Esophagus (tissue), 2 donors: Measurements from ENCODE around the gene PRR16. TPM values are rescaled to one million over a fixed set of nuclear protein-coding genes. Genes with fewer than 3 reads are reported as not detected.
"Not testable (repeated sequence)": the region's sequence is repeated elsewhere in the genome, so short reads cannot be mapped to it uniquely, and the experiment has no call there.

Experiments
- H3K27ac ChIP-seq, 2 donors: one replicate each; pipeline ENCODE4 v1.5.1; 2013; ENCODE audit warnings: low read depth in 2 of 2, mild to moderate bottlenecking in 2 of 2, inconsistent platforms in 1 of 2, low read length in 1 of 2, moderate library complexity in 1 of 2
- H3K27me3 ChIP-seq, 2 donors: one replicate each; pipeline ENCODE4 v1.6.1; 2013; ENCODE audit warnings: low read length in 2 of 2, control low read depth in 1 of 2, mild to moderate bottlenecking in 1 of 2; ENCODE audit not compliant: insufficient read depth in 2 of 2, control insufficient read depth in 1 of 2
- H3K36me3 ChIP-seq, 2 donors: one replicate each; pipeline ENCODE4 v1.6.1; 2013; ENCODE audit warnings: low read length in 1 of 2; ENCODE audit not compliant: control insufficient read depth in 2 of 2, insufficient read depth in 2 of 2
- H3K4me1 ChIP-seq, 2 donors: one replicate each; pipeline ENCODE4 v1.6.1; 2013; ENCODE audit warnings: low read length in 1 of 2; ENCODE audit not compliant: control insufficient read depth in 2 of 2, insufficient read depth in 2 of 2
- H3K4me3 ChIP-seq, 2 donors: one replicate each; pipeline ENCODE4 v1.5.1; 2013; ENCODE audit warnings: low read length in 2 of 2, mild to moderate bottlenecking in 2 of 2, low read depth in 1 of 2, moderate library complexity in 1 of 2
- H3K9me3 ChIP-seq, 2 donors: one replicate each; pipeline ENCODE4 v1.6.1; 2013; ENCODE audit warnings: mild to moderate bottlenecking in 2 of 2, low read depth in 1 of 2, low read length in 1 of 2, moderate library complexity in 1 of 2; ENCODE audit not compliant: control insufficient read depth in 2 of 2, insufficient read depth in 1 of 2
- WGBS, 2 donors: extraction: QIAGEN DNeasy Blood & Tissue Kit; methylation state at CpG; one replicate each; pipeline ENCODE4 v1.1.7; 2013; 5-methylcytosine and 5-hydroxymethylcytosine counted together
- polyA plus RNA-seq, 2 donors: library from polyadenylated mRNA; stranded (reverse); fragments of 200-250 nt; gene quantifications; one replicate each; pipeline ENCODE4 v1.2.3, GENCODE V29; 2013
- donor health status: healthy with polysubstance abuse.
- donor health status: Bipolar disorder and iron deficiency.

Gene PRR16
- under 1 TPM; 0.35 to 0.38 TPM for polyA plus RNA-seq

DNA sequence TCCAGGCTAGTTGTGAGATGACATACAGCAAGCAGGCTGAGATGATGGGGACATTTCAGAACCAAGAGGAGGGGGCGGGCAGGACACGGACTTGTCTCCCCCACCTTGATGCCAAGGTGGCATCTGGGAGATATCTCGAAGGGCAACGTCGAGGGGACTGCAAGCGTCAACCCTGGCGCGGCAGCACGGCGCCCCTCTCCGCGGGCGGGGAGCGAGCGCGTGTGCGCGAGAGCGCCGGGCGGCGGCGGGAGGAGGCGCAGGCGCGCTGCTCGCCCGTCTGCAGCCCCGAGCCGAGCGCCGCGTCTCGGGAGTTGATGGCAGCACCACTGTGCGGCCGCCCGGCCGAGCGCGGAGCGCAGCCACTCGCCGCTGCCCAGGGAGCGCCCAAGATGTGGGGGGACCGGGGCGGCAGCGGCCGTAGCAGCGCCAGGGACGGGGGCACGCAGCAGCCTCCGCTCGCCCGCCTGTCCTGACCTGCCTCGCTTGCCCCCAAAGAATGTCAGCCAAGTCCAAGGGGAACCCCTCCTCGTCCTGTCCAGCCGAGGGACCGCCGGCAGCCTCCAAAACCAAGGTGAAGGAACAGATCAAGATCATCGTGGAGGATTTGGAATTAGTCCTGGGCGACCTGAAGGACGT lies at the start of gene PRR16:
TSS of gene PRR16 (plus strand) at position 310 of the 636 bp plus-strand sequence.
- Histone ChIP-seq H3K27me3 (no peaks in the 10 kb centered on the region), H3K4me3 (peak within 1 kb of the TSS; percentile 46 to 52), H3K27ac (peak within 1 kb of the TSS in 1 of 2 donors; percentile 59), H3K9me3 (no peaks in the 10 kb centered on the region), H3K4me1 (peaks cover 4 to 13% of the 10 kb centered on the region in 2 donors), H3K36me3 (no peaks in the 10 kb centered on the region)
- WGBS, 2 donors, result 1 to 2% methylated on average over 34 to 62 of the region's 62 CpGs

DNA sequence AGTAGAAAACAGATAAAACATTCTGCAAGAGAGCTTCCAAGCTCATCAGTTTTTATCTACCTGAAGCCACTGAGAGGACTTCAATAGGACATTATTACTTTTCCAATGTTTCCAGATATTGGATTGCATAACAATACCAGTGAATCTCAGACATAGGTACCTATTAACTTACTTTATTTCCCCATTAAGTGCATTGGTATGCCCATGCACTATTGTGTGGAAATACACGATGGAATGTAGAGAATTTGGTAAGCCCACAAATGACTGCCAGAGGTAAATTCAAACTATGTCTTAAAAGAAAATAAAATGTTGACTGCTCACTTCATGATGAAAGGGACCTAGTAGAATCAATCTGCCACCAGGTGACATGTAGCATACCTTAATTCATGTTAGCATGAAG lies 48.1 kb upstream of the PRR16 start:
- Histone ChIP-seq H3K27me3 (no peaks in the 10 kb centered on the region), H3K9me3 (no peaks in the 10 kb centered on the region), H3K4me3 (no peak overlapping the region), H3K36me3 (no peaks in the 10 kb centered on the region), H3K27ac (no peak overlapping the region), H3K4me1 (no peaks in the 10 kb centered on the region)
- WGBS, 2 donors, result 81 to 84% methylated on average over 1 of the region's 1 CpG

DNA sequence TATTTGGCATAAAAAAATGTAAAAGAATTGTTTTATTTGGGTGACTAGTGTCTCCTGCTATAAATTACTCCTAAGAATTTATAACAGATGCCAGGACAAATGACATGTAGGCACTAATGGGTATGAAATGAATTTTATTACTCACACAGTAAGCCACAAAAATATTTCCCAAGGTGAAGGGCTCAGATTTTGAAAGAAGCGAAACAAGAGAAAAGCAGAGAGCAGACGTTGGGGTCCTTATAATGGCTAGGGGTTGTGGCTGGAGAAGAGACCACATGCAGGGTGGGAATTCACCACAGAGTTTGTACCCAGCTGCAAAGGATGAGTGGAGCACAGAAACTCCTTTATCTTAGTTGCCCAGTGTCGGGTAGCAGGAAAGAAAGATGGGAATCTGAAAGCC lies 45.0 kb upstream of the PRR16 start:
- Histone ChIP-seq H3K4me1 (no peaks in the 10 kb centered on the region), H3K4me3 (no peak overlapping the region), H3K27ac (no peak overlapping the region), H3K27me3 (no peaks in the 10 kb centered on the region), H3K36me3 (no peaks in the 10 kb centered on the region), H3K9me3 (no peaks in the 10 kb centered on the region)
- WGBS, 2 donors, result 69 to 76% methylated on average over 3 of the region's 3 CpGs

DNA sequence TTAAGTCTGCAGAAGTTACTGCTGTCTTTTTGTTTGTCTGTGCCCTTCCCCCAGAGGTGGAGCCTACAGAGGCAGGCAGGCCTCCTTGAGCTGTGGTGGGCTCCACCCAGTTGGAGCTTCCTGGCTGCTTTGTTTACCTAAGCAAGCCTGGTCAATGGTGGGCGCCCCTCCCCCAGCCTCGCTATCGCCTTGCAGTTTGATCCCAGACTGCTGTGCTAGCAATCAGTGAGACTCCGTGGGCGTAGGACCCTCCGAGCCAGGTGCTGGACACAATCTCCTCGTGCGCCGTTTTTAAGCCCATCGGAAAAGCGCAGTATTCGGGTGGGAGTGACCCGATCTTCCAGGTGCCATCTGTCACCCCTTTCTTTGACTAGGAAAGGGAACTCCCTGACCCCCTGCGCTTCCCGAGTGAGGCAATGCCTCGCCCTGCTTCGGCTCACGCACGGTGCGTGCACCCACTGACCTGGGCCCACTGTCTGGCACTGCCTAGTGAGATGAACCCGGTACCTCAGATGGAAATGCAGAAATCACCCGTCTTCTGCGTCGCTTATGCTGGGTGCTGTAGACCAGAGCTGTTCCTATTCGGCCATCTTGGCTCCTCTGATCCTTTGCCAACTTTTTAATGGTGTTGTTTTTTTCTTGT lies 37.3 kb upstream of the PRR16 start:
- 91 to 95% methylated on average over 25 of the region's 25 CpGs for WGBS, 2 donors
- H3K36me3 ChIP-seq, H3K27me3 ChIP-seq, H3K27ac ChIP-seq, H3K4me1 ChIP-seq, H3K4me3 ChIP-seq, H3K9me3 ChIP-seq: not testable (repeated sequence)

DNA sequence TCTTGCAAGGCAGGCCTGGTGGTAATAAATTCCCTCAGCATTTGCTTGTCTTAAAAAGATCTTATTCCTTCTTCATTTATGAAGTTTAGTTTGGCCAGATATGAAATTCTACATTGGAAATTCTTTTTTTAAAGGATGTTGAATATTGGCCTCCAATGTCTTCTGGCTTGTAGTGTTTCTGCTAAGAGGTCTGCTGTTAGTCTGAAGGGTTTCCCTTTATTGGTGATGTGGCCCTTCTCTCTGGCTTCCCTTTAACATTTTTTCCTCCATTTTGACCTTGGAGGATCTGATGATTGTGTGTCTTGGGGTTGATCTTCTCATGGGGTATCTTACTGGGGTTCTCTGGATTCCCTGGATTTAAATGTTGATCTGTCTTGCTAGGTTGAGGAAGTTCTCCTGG lies 33.5 kb upstream of the PRR16 start:
- Histone ChIP-seq H3K4me1 (no peaks in the 10 kb centered on the region), H3K27me3 (no peaks in the 10 kb centered on the region), H3K9me3 (peaks cover 0 to 3% of the 10 kb centered on the region in 2 donors), H3K36me3 (no peaks in the 10 kb centered on the region), H3K4me3 (no peak overlapping the region), H3K27ac (no peak overlapping the region)

DNA sequence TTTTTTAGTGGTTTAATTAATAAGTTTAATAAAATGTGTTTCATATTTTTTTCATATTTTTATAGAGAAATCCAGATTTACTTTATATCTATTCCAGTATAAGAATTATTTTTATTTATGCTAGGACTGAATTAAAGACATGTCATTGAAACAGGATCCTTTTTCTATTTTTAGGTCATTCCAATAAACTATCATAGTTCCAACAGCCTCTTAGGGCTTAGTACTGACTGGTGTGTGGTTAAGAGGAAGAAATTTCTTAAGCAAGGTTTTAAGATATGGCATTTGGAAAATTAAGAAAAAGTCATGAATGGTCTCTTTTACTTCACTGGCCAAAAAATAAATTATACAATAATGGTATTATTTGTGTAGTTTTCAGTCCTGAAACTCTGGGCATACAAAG lies 31.2 kb upstream of the PRR16 start:
- H3K27ac ChIP-seq, result no peak overlapping the region
- no peak overlapping the region for H3K4me3 ChIP-seq

DNA sequence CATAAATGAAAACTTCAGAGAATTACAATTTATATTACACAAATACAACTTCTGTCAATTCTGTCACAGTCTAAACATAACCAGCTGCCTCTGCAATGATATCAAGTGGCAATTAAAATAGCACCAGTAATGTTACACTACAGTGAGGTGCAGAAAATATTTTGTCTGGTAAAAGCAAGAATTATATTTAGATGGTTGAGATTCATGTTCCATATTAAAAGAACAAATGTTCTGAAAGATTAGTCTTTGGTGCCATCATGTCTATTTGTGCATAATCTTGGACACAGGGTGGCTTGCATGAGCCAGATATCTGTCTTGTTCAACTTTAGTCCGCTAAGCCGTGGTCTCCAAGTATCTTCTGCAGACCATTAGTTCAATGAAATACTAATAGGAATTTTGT lies 29.0 kb upstream of the PRR16 start:
- no peak overlapping the region for H3K4me3 ChIP-seq
- no peak overlapping the region for H3K27ac ChIP-seq
- H3K27me3 ChIP-seq, result no peaks in the 10 kb centered on the region
- no peaks in the 10 kb centered on the region for H3K4me1 ChIP-seq
- peaks cover 0 to 3% of the 10 kb centered on the region in 2 donors for H3K9me3 ChIP-seq
- H3K36me3 ChIP-seq, result no peaks in the 10 kb centered on the region
- WGBS, 2 donors, result 73 to 76% methylated on average over 2 of the region's 2 CpGs

More for the DNA sequence above, 31.2 kb upstream of the PRR16 start:
- Histone ChIP-seq H3K9me3 (peaks cover 0 to 3% of the 10 kb centered on the region in 2 donors), H3K36me3 (no peaks in the 10 kb centered on the region), H3K4me1 (no peaks in the 10 kb centered on the region), H3K27me3 (no peaks in the 10 kb centered on the region)

DNA sequence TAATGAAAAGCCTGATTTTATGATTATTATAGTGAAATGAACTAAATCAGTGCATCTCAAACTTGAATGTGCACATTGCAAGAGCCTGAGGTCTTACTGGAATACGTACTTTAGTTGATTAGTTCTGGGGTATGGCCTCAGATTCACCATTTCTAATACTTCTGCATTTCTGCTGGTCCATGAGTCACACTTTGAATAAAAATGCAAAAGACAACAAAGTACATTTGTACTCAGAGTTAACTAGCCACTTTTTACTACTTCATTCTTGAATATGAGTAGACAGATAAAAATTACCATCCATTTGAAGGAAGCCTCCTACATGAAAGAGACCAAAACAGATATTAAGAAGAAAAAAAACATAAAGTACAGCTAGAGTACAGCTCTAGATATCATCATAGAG lies 27.1 kb upstream of the PRR16 start:
- H3K27me3 ChIP-seq, result no peaks in the 10 kb centered on the region
- 79 to 85% methylated on average over 1 of the region's 1 CpG for WGBS, 2 donors
- H3K36me3 ChIP-seq, result no peaks in the 10 kb centered on the region
- H3K4me3 ChIP-seq, result no peak overlapping the region
- no peaks in the 10 kb centered on the region for H3K9me3 ChIP-seq
- H3K4me1 ChIP-seq, result no peaks in the 10 kb centered on the region
- no peak overlapping the region for H3K27ac ChIP-seq

DNA sequence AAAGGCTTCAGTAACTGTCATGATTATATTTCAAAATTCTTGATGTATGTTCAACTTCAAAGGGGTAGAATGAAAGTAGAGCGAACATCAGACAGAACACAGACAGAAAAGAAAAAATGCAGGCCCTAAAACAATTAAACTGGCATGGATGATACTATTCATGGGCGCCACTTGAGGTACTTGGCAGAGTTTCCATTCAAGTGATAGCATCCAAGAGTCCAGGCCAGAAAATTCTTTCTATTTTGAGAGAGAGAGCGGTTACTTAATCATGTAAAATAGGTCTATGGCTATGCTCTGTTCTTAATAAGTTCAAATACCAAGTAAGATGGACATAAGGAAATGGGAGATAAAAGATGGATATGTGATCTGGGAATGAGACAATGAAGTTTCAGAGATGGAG lies 21.4 kb upstream of the PRR16 start:
- Histone ChIP-seq H3K27me3 (no peaks in the 10 kb centered on the region), H3K36me3 (no peaks in the 10 kb centered on the region), H3K4me1 (no peaks in the 10 kb centered on the region), H3K27ac (no peak overlapping the region), H3K9me3 (no peaks in the 10 kb centered on the region), H3K4me3 (no peak overlapping the region)
- WGBS, 2 donors, result 75% methylated on average over 3 of the region's 3 CpGs

DNA sequence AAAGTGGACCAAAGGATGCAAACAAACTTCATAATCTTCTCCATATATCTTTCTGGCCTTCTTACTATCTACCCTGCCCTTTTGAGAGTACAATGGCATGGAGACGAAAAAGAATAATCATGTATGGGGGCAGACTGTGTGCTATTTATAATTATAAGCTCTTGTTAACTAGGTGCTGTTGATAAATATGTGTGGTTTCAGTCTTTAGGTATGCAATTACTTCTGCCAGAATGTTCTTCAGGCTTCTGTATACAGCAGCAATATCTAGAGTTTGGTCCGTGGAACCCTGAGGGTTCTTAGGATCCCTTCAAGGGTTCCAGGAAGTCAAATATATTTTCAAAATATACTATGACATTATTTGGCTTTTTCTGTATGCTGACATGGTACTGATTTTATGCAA lies 20.5 kb upstream of the PRR16 start:
- Histone ChIP-seq H3K36me3 (no peaks in the 10 kb centered on the region), H3K27ac (no peak overlapping the region), H3K4me1 (no peaks in the 10 kb centered on the region), H3K9me3 (no peaks in the 10 kb centered on the region), H3K27me3 (no peaks in the 10 kb centered on the region), H3K4me3 (no peak overlapping the region)
- WGBS, 2 donors, result 84 to 89% methylated on average over 2 of the region's 2 CpGs
